ENCODE data around the gene SGMS2.
A peak's percentile ranks its signal among the peaks of the same experiment; 100 is the strongest.

The SGMS2 gene

GRCh38 chr4:107814758-107815157 is 10.0 kb upstream of the SGMS2 start:
- Mint-ChIP-seq H3K27ac (no peak overlapping the region), H3K4me1 (ENCODE audit: low read depth) (peaks cover 28% of the 10 kb centered on the region), H3K9me3 (no peaks in the 10 kb centered on the region), H3K27me3 (no peaks in the 10 kb centered on the region), H3K36me3 (ENCODE audit: low read depth) (no peaks in the 10 kb centered on the region), H3K4me3 (no peak overlapping the region)
- intact Hi-C loops (cut with micrococcal nuclease) = loop anchor here (5.0 kb wide), 1 partner anchor 57 kb away; no protein-coding TSS in a partner anchor

- Mint-ChIP-seq H3K27me3 (peaks cover under 1% of the 10 kb centered on the region), H3K4me3 (no peak overlapping the region), H3K36me3 (ENCODE audit: low read depth) (no peaks in the 10 kb centered on the region), H3K27ac (no peak overlapping the region), H3K9me3 (no peaks in the 10 kb centered on the region), H3K4me1 (ENCODE audit: low read depth) (peaks cover 28% of the 10 kb centered on the region)
- intact Hi-C loops (cut with micrococcal nuclease) = loop anchor here (5.0 kb wide), 1 partner anchor 58 kb away; no protein-coding TSS in a partner anchor
These were observed 9.6 kb upstream of the SGMS2 start for GRCh38 chr4:107815158-107815557.

- peaks cover 2% of the 10 kb centered on the region for H3K27me3 Mint-ChIP-seq
These were observed 6.3 kb upstream of the SGMS2 start for GRCh38 chr4:107818301-107818910.

GRCh38 chr4:107823870-107824349 is 822 bp upstream of the SGMS2 start:
- peaks cover 2% of the 10 kb centered on the region for H3K27me3 Mint-ChIP-seq
- H3K4me3 Mint-ChIP-seq = peak overlapping the region; percentile 95
- H3K27ac Mint-ChIP-seq = peak overlapping the region; percentile 94
- H3K36me3 Mint-ChIP-seq (ENCODE audit: low read depth) = peaks cover 6% of the 10 kb centered on the region
- H3K9me3 Mint-ChIP-seq = no peaks in the 10 kb centered on the region
- peaks cover 55% of the 10 kb centered on the region for H3K4me1 Mint-ChIP-seq (ENCODE audit: low read depth)
- intact Hi-C loops (cut with micrococcal nuclease) = no loop called here

More at GRCh38 chr4:107818301-107818910, 6.3 kb upstream of the SGMS2 start:
- no peaks in the 10 kb centered on the region for H3K9me3 Mint-ChIP-seq
- peaks cover 32% of the 10 kb centered on the region for H3K4me1 Mint-ChIP-seq (ENCODE audit: low read depth)
- intact Hi-C loops (cut with micrococcal nuclease) = loop anchor here (5.0 kb wide), 1 partner anchor 61 kb away; no protein-coding TSS in a partner anchor
- no peaks in the 10 kb centered on the region for H3K36me3 Mint-ChIP-seq (ENCODE audit: low read depth)
- peak overlapping the region; percentile 9 for H3K27ac Mint-ChIP-seq
- H3K4me3 Mint-ChIP-seq = no peak overlapping the region

GRCh38 chr4:107825072-107825824 is 516 bp downstream of the SGMS2 start:
- H3K27me3 Mint-ChIP-seq = peaks cover under 1% of the 10 kb centered on the region
- intact Hi-C loops (cut with micrococcal nuclease) = loop anchor here (5.0 kb wide), 2 partner anchors 87 to 167 kb away; no protein-coding TSS in a partner anchor
- H3K4me1 Mint-ChIP-seq (ENCODE audit: low read depth) = peaks cover 47% of the 10 kb centered on the region
- H3K9me3 Mint-ChIP-seq = no peaks in the 10 kb centered on the region
- H3K4me3 Mint-ChIP-seq = peak overlapping the region; percentile 95
- H3K27ac Mint-ChIP-seq = peak overlapping the region; percentile 94
- peaks cover 6% of the 10 kb centered on the region for H3K36me3 Mint-ChIP-seq (ENCODE audit: low read depth)

- intact Hi-C loops (cut with micrococcal nuclease) = loop anchor here (5.0 kb wide), 2 partner anchors 86 to 166 kb away; no protein-coding TSS in a partner anchor
- Mint-ChIP-seq H3K9me3 (no peaks in the 10 kb centered on the region), H3K4me1 (ENCODE audit: low read depth) (peaks cover 56% of the 10 kb centered on the region), H3K36me3 (ENCODE audit: low read depth) (peaks cover 6% of the 10 kb centered on the region), H3K27ac (peak overlapping the region; percentile 12), H3K4me3 (no peak overlapping the region), H3K27me3 (no peaks in the 10 kb centered on the region)
These were observed 1.8 kb downstream of the SGMS2 start for GRCh38 chr4:107826421-107826980.

GRCh38 chr4:107828315-107829090 is 3.8 kb downstream of the SGMS2 start:
- intact Hi-C loops (cut with micrococcal nuclease) = loop anchor here (5.0 kb wide), 2 partner anchors 84 to 164 kb away; no protein-coding TSS in a partner anchor
- no peak overlapping the region for H3K4me3 Mint-ChIP-seq

GRCh38 chr4:107831140-107831539 is 6.4 kb downstream of the SGMS2 start:
- intact Hi-C loops (cut with micrococcal nuclease) = no loop called here
- H3K4me3 Mint-ChIP-seq = no peak overlapping the region
- H3K9me3 Mint-ChIP-seq = no peaks in the 10 kb centered on the region
- H3K27me3 Mint-ChIP-seq = no peaks in the 10 kb centered on the region
- no peak overlapping the region for H3K27ac Mint-ChIP-seq
- peaks cover 43% of the 10 kb centered on the region for H3K4me1 Mint-ChIP-seq (ENCODE audit: low read depth)
- no peaks in the 10 kb centered on the region for H3K36me3 Mint-ChIP-seq (ENCODE audit: low read depth)

More at GRCh38 chr4:107828315-107829090, 3.8 kb downstream of the SGMS2 start:
- no peak overlapping the region for H3K27ac Mint-ChIP-seq
- H3K36me3 Mint-ChIP-seq (ENCODE audit: low read depth) = peaks cover 6% of the 10 kb centered on the region
- no peaks in the 10 kb centered on the region for H3K9me3 Mint-ChIP-seq
- peaks cover 52% of the 10 kb centered on the region for H3K4me1 Mint-ChIP-seq (ENCODE audit: low read depth)
- no peaks in the 10 kb centered on the region for H3K27me3 Mint-ChIP-seq

GRCh38 chr4:107832275-107832807 is 7.6 kb downstream of the SGMS2 start:
- H3K27me3 Mint-ChIP-seq = no peaks in the 10 kb centered on the region
- intact Hi-C loops (cut with micrococcal nuclease) = no loop called here
- no peaks in the 10 kb centered on the region for H3K9me3 Mint-ChIP-seq
- H3K4me1 Mint-ChIP-seq (ENCODE audit: low read depth) = peaks cover 33% of the 10 kb centered on the region
- H3K4me3 Mint-ChIP-seq = no peak overlapping the region
- no peak overlapping the region for H3K27ac Mint-ChIP-seq
- H3K36me3 Mint-ChIP-seq (ENCODE audit: low read depth) = no peaks in the 10 kb centered on the region

GRCh38 chr4:107834241-107834794 is 9.6 kb downstream of the SGMS2 start:
- Mint-ChIP-seq H3K4me1 (ENCODE audit: low read depth) (peaks cover 21% of the 10 kb centered on the region), H3K9me3 (no peaks in the 10 kb centered on the region), H3K27me3 (no peaks in the 10 kb centered on the region), H3K27ac (no peak overlapping the region), H3K36me3 (ENCODE audit: low read depth) (no peaks in the 10 kb centered on the region), H3K4me3 (no peak overlapping the region)
- intact Hi-C loops (cut with micrococcal nuclease) = no loop called here

- intact Hi-C loops (cut with micrococcal nuclease) = loop anchor here (5.0 kb wide), 1 partner anchor 78 kb away; no protein-coding TSS in a partner anchor
- Mint-ChIP-seq H3K4me3 (no peak overlapping the region), H3K4me1 (ENCODE audit: low read depth) (peaks cover 23% of the 10 kb centered on the region), H3K27me3 (no peaks in the 10 kb centered on the region), H3K36me3 (ENCODE audit: low read depth) (no peaks in the 10 kb centered on the region), H3K27ac (no peak overlapping the region), H3K9me3 (no peaks in the 10 kb centered on the region)
These were observed 10.7 kb downstream of the SGMS2 start for GRCh38 chr4:107835406-107835805.

GRCh38 chr4:107837317-107837716 is 12.6 kb downstream of the SGMS2 start:
- Mint-ChIP-seq H3K4me3 (no peak overlapping the region), H3K27ac (no peak overlapping the region), H3K36me3 (ENCODE audit: low read depth) (no peaks in the 10 kb centered on the region), H3K27me3 (no peaks in the 10 kb centered on the region), H3K9me3 (no peaks in the 10 kb centered on the region), H3K4me1 (ENCODE audit: low read depth) (peaks cover 34% of the 10 kb centered on the region)
- intact Hi-C loops (cut with micrococcal nuclease) = loop anchor here (5.0 kb wide), 1 partner anchor 80 kb away; no protein-coding TSS in a partner anchor
